ENCODE measurements around the gene FOXL2NB. TPM values are rescaled to one million over a fixed set of nuclear protein-coding genes. Genes with fewer than 3 reads are reported as not detected.

The FOXL2NB gene
- not detected in 2 replicates for polyA plus RNA-seq

DNA sequence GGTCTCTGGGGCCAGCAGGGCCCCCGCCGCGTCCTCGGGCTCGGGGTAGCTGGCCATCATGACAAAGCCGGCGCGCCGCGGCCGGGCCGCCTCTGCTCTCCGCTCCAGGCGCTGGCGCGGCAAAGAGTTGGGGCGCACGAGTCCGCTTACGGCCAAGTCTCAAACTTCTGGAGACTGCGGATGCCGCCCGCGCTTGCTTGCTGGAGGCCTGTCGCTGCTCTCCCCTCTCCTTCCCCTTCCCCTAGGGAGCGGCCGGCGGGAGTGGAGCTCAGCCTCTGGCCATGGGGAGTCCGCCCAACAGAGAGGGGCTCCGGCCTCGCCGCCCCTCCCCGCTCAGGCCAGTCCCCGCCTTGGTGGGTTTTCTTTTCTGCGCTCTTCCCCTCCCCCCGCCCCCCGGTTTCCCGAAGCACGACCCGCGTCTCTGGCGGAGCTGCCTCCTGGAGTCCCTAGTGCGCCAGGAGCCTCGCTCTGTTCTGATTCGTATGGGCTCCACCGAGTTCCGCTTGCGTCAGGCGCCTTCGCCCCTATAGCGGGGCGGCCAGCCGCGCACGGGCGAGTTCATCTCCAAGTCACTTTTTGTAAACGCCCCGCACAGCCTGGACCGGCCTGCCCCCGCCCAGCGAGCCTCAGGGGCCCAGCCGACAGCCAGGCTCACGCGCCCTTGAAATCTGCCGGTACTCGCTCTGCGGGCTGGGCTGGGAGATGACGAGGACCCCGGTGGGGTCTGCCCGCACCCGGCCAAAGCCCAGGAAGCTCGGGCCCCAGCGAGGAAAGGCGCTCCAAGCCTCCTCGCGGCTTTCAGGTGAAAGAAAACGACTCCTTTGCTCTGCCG is at the start of gene FOXL2NB, which contains the start of gene FOXL2:
TSS of gene FOXL2NB (plus strand) at position 555 of the 832 bp plus-strand sequence. CDS start at position 703, 148 bp downstream.
TSS of gene FOXL2 (minus strand) at position 475 of the 832 bp plus-strand sequence. CDS start at position 60, 415 bp downstream.

Other genes with a start within 250 kb of the FOXL2NB start
- 41.4 and 46.9 TPM in 2 replicates for gene PIK3CB, start 112.3 kb upstream of the FOXL2NB start, polyA plus RNA-seq
- gene FOXL2, start 80 bp upstream of the FOXL2NB start, polyA plus RNA-seq = not detected in 2 replicates
- not detected in 2 replicates for gene PRR23A, start 59.1 kb downstream of the FOXL2NB start, polyA plus RNA-seq
- gene PRR23B, start 73.7 kb downstream of the FOXL2NB start, polyA plus RNA-seq = not detected in 2 replicates
- gene PRR23C, start 97.7 kb downstream of the FOXL2NB start, polyA plus RNA-seq = not detected in 2 replicates